NT2/D1 (cell line): Measurements from ENCODE around the gene SLC23A1.
"Not testable (repeated sequence)": the region's sequence is repeated elsewhere in the genome, so short reads cannot be mapped to it uniquely, and the experiment has no call there.

ENCODE experiments used
- DNase-seq: peaks from one replicate; pipeline ENCODE4 v3.0.0-alpha.2; 2011; ENCODE audit warnings: low read depth, low spot score
- H3K27me3 ChIP-seq: 2 replicates; pipeline ENCODE4 v1.6.0; 2011; ENCODE audit warnings: mild to moderate bottlenecking; ENCODE audit not compliant: insufficient read length, insufficient read depth
- H3K36me3 ChIP-seq: 2 replicates; pipeline ENCODE4 v1.6.1; 2011; ENCODE audit warnings: mild to moderate bottlenecking, low read length, mixed read lengths; ENCODE audit not compliant: insufficient read depth, insufficient read length
- H3K4me1 ChIP-seq: 2 replicates; pipeline ENCODE4 v1.5.1; 2011; ENCODE audit not compliant: insufficient read depth, insufficient read length
- H3K4me3 ChIP-seq: 2 replicates; pipeline ENCODE4 v1.5.1; 2011; ENCODE audit warnings: low read depth; ENCODE audit not compliant: insufficient read length
- H3K9ac ChIP-seq: 2 replicates; pipeline ENCODE4 v1.6.0; 2011; ENCODE audit warnings: low read depth; ENCODE audit not compliant: insufficient read length
- H3K9me3 ChIP-seq: 2 replicates; pipeline ENCODE4 v1.5.1; 2011; ENCODE audit warnings: mild to moderate bottlenecking, low read length; ENCODE audit not compliant: insufficient read depth
- SUZ12 ChIP-seq: IDR thresholded peaks from 2 replicates; pipeline ENCODE4 v1.6.1; 2011; ENCODE audit not compliant: insufficient read length, insufficient read depth; ENCODE audit errors: extremely low read depth
- YY1 ChIP-seq: IDR thresholded peaks from 2 replicates; pipeline ENCODE4 v1.6.1; 2011; ENCODE audit not compliant: insufficient read length, insufficient read depth
- ZNF274 ChIP-seq: IDR thresholded peaks from 2 replicates; pipeline ENCODE4 v1.6.1; 2011; ENCODE audit warnings: mild to moderate bottlenecking, low read depth, low read length

The SLC23A1 gene

GRCh38 chr5:139387611-139388197 lies 4.6 kb upstream of the SLC23A1 start:
- H3K4me3 ChIP-seq, result no peak overlapping the region
- no peak for DNase-seq
- H3K36me3 ChIP-seq, result peaks cover 5% of the 10 kb centered on the region
- peaks cover 5% of the 10 kb centered on the region; the same call in 1 of the 2 replicates for H3K9me3 ChIP-seq
- H3K27me3 ChIP-seq, result no peaks in the 10 kb centered on the region
- H3K4me1 ChIP-seq, result peaks cover 3% of the 10 kb centered on the region
- no peak for TF ChIP-seq YY1
- TF ChIP-seq ZNF274, result no peak
- TF ChIP-seq SUZ12, result no peak
- H3K9ac ChIP-seq, result no peak overlapping the region

- H3K9ac ChIP-seq, H3K4me1 ChIP-seq, H3K36me3 ChIP-seq, H3K4me3 ChIP-seq, H3K27me3 ChIP-seq, H3K9me3 ChIP-seq, DNase-seq: not testable (repeated sequence)
Measured at GRCh38 chr5:139386956-139387355, 3.9 kb upstream of the SLC23A1 start.

- no peak for DNase-seq
- H3K9ac ChIP-seq, result no peak overlapping the region
Measured at GRCh38 chr5:139386050-139386438, 2.9 kb upstream of the SLC23A1 start.

GRCh38 chr5:139385061-139386049 lies 2.3 kb upstream of the SLC23A1 start:
- Histone ChIP-seq H3K9ac (no peak overlapping the region), H3K4me1 (peaks cover 10% of the 10 kb centered on the region), H3K9me3 (no peaks in the 10 kb centered on the region), H3K4me3 (no peak overlapping the region), H3K27me3 (no peaks in the 10 kb centered on the region), H3K36me3 (peaks cover 5% of the 10 kb centered on the region)
- no peak for DNase-seq
- TF ChIP-seq YY1 (no peak), ZNF274 (no peak), SUZ12 (no peak)

More at GRCh38 chr5:139386050-139386438, 2.9 kb upstream of the SLC23A1 start:
- no peaks in the 10 kb centered on the region for H3K9me3 ChIP-seq
- peaks cover 5% of the 10 kb centered on the region for H3K36me3 ChIP-seq
- peaks cover 10% of the 10 kb centered on the region for H3K4me1 ChIP-seq
- H3K27me3 ChIP-seq, result no peaks in the 10 kb centered on the region
- H3K4me3 ChIP-seq, result no peak overlapping the region
- TF ChIP-seq SUZ12 (no peak), ZNF274 (no peak), YY1 (no peak)

GRCh38 chr5:139384591-139385051 lies 1.5 kb upstream of the SLC23A1 start:
- H3K4me1 ChIP-seq, result peaks cover 10% of the 10 kb centered on the region
- TF ChIP-seq SUZ12, result no peak
- TF ChIP-seq ZNF274, result no peak
- no peak for TF ChIP-seq YY1
- no peaks in the 10 kb centered on the region for H3K27me3 ChIP-seq
- H3K4me3 ChIP-seq, result no peak overlapping the region
- no peaks in the 10 kb centered on the region for H3K9me3 ChIP-seq
- H3K36me3 ChIP-seq, result peaks cover 3% of the 10 kb centered on the region
- DNase-seq, result no peak
- no peak overlapping the region for H3K9ac ChIP-seq

- Histone ChIP-seq H3K36me3 (no peaks in the 10 kb centered on the region), H3K27me3 (no peaks in the 10 kb centered on the region), H3K4me1 (peaks cover 10% of the 10 kb centered on the region), H3K9ac (no peak overlapping the region), H3K9me3 (no peaks in the 10 kb centered on the region), H3K4me3 (no peak overlapping the region)
- TF ChIP-seq ZNF274, result no peak
- TF ChIP-seq YY1, result no peak
- no peak for TF ChIP-seq SUZ12
- no peak for DNase-seq
Measured at GRCh38 chr5:139383993-139384590, 995 bp upstream of the SLC23A1 start.

GRCh38 chr5:139382807-139383206 lies 290 bp downstream of the SLC23A1 start:
- DNase-seq, result no peak
- Histone ChIP-seq H3K36me3 (peaks cover 1% of the 10 kb centered on the region), H3K9ac (no peak overlapping the region), H3K4me1 (peaks cover 7% of the 10 kb centered on the region), H3K9me3 (no peaks in the 10 kb centered on the region), H3K27me3 (no peaks in the 10 kb centered on the region), H3K4me3 (no peak overlapping the region)
- TF ChIP-seq YY1 (no peak), ZNF274 (no peak), SUZ12 (no peak)
